ENCODE measurements around the gene PAEP. TPM values are rescaled to one million over a fixed set of nuclear protein-coding genes. Genes with fewer than 3 reads are reported as not detected.

PAEP gene
- total and polyA plus RNA-seq, 8 donors = not detected

DNA sequence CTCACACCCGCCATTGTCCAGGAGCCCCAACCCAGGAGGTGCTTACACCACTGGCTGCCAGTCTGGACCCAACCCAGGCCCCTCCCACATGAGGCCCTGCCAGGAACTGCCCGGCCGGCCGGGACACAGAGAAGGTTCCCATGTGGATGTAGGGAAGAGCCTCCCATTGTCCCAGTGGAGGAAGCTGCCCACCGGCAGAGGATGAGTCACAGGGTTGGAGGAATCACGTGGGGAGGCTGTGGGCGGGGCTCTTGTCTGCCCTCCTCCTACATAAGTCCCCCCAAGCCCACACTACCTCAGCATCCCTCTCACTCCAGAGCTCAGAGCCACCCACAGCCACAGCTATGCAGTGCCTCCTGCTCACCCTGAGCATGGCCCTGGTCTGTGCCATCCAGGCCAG, 26.1 kb downstream of the PAEP start:
- no peak for TF ChIP-seq EP300 (IDR thresholded peaks at IDR 0.05)
- TF ChIP-seq POLR2A (IDR thresholded peaks at IDR 0.05) = no peak
- no peak for TF ChIP-seq CTCF (IDR thresholded peaks at IDR 0.05)
- TF ChIP-seq POLR2AphosphoS5 (IDR thresholded peaks at IDR 0.05) = no peak
- H3K36me3 ChIP-seq = no peaks in the 10 kb centered on the region

DNA sequence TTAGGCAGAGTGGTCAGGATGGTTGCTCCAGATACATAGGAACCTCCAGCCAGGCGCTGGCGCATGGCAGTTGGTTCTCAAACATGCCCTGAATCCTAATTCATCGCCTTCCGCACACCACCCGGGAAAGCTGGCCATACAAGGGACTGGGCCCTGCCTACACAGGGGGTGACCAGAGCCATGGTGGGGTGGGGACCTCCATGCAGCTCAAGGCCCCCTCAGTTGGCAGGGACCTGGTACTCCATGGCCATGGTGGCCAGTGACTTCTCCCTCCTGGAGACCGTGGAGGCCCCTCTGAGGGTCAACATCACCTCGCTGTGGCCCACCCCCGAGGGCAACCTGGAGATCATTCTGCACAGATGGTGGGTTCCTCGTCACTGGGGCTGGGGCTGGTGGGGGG, 26.8 kb downstream of the PAEP start:
- H3K9me3 ChIP-seq = no peaks in the 10 kb centered on the region
- H3K4me3 ChIP-seq = no peak overlapping the region
- H3K4me1 ChIP-seq = no peaks in the 10 kb centered on the region
- intact Hi-C loops (cut with DNase I; ENCODE audit: low total_unique reads) = no loop called here
- peak in 1 of 2 donors; percentile 20 for DNase-seq
- TF ChIP-seq EP300 (IDR thresholded peaks at IDR 0.05) (no peak), CTCF (IDR thresholded peaks at IDR 0.05) (no peak), POLR2AphosphoS5 (IDR thresholded peaks at IDR 0.05) (no peak), POLR2A (IDR thresholded peaks at IDR 0.05) (no peak)
- no peaks in the 10 kb centered on the region for H3K36me3 ChIP-seq
- H3K27me3 ChIP-seq = peaks cover 0 to 77% (median 6%) of the 10 kb centered on the region in 3 donors
- no peak overlapping the region for H3K27ac ChIP-seq
- 82 to 93% (median 91%) methylated on average over 7 to 9 of the region's 9 CpGs for WGBS, 5 donors

More for the DNA sequence above, 26.1 kb downstream of the PAEP start:
- Histone ChIP-seq H3K27ac (no peak overlapping the region), H3K4me1 (no peaks in the 10 kb centered on the region), H3K9me3 (no peaks in the 10 kb centered on the region), H3K4me3 (no peak overlapping the region), H3K27me3 (peaks cover 0 to 82% (median 6%) of the 10 kb centered on the region in 3 donors)
- intact Hi-C loops (cut with DNase I; ENCODE audit: low total_unique reads) = no loop called here
- DNase-seq = no peak
- WGBS, 5 donors = 22 to 100% (median 40%) methylated on average over 1 to 7 of the region's 7 CpGs; no CpG with 5 or more reads in 2 of the 5 donors

DNA sequence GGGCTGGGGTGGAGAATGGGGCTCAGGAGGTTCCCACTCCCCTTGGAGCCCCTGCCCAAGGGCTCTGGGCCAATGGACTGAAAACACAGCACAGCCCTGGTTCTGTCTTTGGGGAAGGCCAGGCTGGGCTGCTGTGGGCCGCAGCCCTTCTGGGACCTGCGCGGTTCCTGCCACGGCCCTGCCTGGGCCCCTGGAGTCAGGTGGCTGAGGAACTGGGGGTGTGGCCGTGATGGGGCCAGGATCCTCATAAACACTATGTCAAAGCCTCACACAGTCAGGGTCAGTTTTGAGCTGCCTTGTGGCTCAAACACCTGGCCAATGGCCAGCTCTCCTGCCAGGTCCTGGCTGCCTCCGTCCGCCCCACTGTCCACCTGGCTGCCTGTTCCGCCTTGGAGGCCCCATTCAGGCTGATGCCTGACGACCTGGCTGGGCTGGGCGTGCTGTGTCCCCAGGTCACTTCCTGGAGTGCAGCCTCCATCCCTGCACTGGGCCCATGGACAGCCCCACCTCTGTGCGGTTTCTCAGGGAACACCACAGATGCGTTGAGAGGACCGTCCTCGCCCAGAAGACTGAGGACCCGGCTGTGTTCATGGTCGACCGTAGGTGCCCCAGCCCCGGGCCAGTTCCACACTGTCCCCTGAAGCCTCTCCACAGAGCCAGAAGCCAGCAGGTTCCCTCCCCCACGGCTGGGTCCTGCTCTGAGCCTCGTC, 27.5 kb downstream of the PAEP start:
- no peaks in the 10 kb centered on the region for H3K9me3 ChIP-seq
- TF ChIP-seq EP300 (IDR thresholded peaks at IDR 0.05) (no peak), POLR2AphosphoS5 (IDR thresholded peaks at IDR 0.05) (no peak), POLR2A (IDR thresholded peaks at IDR 0.05) (no peak)
- intact Hi-C loops (cut with DNase I; ENCODE audit: low total_unique reads) = no loop called here
- peaks cover 0 to 70% (median 6%) of the 10 kb centered on the region in 3 donors for H3K27me3 ChIP-seq
- no peaks in the 10 kb centered on the region for H3K36me3 ChIP-seq
- peak in 1 of 2 donors; percentile 21 for DNase-seq
- 68 to 82% (median 79%) methylated on average over 5 to 20 of the region's 20 CpGs for WGBS, 5 donors
- H3K4me3 ChIP-seq = no peak overlapping the region
- H3K4me1 ChIP-seq = no peaks in the 10 kb centered on the region
- H3K27ac ChIP-seq = no peak overlapping the region

GRCh38 chr9:135589596-135590485, 28.3 kb downstream of the PAEP start:
- intact Hi-C loops (cut with DNase I; ENCODE audit: low total_unique reads) = no loop called here
- DNase-seq = peak in 1 of 2 donors; percentile 19
- WGBS, 5 donors = 68 to 76% (median 75%) methylated on average over 13 to 15 of the region's 15 CpGs

More at GRCh38 chr9:135589596-135590485, 28.3 kb downstream of the PAEP start:
- Histone ChIP-seq H3K27ac (no peak overlapping the region), H3K9me3 (peaks cover 0 to 4% (median 0%) of the 10 kb centered on the region in 4 donors), H3K27me3 (peaks cover 0 to 62% (median 6%) of the 10 kb centered on the region in 3 donors), H3K36me3 (no peaks in the 10 kb centered on the region), H3K4me1 (no peaks in the 10 kb centered on the region), H3K4me3 (no peak overlapping the region)
- TF ChIP-seq CTCF (IDR thresholded peaks at IDR 0.05) (no peak), POLR2AphosphoS5 (IDR thresholded peaks at IDR 0.05) (no peak), EP300 (IDR thresholded peaks at IDR 0.05) (no peak), POLR2A (IDR thresholded peaks at IDR 0.05) (no peak)
